ENCODE results near the gene IRF2BPL.

IRF2BPL gene

GRCh38 chr14:77053046-77053841, 24.7 kb upstream of the IRF2BPL start:
- peak; percentile 80 to 85 for DNase-seq

DNA sequence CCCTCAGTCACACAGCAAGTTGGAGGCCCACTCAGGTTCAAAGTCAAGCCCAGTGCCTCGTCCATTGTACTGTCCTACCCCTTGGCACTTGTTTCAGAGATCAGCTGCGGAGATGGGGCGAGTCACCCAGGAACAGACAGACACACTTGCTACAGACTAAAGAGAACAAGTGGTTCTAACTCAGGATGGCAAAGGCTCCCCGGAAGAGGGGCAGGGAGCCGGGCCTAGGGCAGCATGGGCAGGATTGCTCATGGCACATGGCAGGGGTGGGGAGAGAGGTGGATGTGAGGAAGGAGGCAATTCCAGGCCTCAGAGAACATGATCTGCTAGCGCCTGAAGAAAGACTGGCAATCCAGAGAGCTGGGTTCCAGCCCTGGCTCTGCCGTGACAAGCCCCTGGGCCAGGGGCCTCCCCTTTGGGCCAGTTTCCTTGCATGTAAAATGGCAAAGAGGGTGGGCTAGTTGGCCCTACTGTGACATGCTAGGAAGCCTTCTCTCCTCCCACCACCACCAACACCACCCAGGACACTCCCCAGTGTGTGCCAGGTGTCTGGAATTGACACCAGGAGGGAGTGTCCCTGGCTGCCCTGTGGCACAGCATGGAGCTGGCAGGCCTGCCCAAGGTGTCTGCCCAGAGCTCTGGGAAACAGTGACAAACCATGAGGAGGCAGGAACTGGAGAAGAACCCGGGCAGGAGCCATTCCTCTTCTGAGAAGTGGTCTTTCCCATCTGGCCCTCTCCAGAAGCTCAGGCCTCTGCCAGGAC, 24.0 kb upstream of the IRF2BPL start:
- no peak for DNase-seq

DNA sequence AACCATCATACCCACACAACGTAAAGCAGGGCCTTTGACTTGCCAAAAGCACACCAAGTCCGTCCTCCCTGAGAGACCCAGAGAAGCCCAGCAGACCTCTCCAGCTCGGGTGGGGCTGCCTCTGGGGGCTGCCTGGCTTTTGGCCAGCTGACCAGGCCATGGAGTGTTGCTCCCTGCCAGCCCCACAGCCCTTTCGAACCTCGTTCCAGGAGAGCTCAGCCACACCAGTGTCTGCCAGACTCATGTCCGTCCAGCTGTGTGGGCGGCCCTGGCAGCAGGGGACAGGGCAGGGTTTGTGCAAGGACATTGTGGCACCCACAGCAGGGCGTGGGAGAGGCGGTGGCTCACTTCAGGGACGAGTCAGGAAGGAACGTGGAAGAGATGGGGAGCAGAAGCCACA, 22.6 kb upstream of the IRF2BPL start:
- no peak for DNase-seq

DNA sequence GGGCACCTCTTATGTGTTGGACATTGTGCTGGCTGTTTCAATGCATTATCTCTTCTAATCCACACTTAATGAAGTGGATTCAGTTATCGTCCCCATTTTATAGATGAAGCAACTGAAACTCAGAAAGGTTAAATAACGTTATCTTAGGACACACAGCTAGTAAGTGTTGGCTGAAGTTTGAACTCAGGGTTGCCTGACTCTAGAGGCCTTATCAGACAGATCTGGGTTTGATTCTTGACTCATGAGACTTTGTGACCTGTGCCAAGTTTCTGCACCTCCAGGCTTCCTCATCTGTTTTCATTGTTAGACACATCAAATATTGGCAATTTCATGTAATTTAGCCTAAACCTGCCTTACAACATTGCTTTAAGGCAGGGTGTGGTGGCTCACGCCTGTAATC, 18.2 kb upstream of the IRF2BPL start:
- DNase-seq = no peak

- DNase-seq = no peak
Measured at GRCh38 chr14:77045238-77046162, 17.0 kb upstream of the IRF2BPL start.

DNA sequence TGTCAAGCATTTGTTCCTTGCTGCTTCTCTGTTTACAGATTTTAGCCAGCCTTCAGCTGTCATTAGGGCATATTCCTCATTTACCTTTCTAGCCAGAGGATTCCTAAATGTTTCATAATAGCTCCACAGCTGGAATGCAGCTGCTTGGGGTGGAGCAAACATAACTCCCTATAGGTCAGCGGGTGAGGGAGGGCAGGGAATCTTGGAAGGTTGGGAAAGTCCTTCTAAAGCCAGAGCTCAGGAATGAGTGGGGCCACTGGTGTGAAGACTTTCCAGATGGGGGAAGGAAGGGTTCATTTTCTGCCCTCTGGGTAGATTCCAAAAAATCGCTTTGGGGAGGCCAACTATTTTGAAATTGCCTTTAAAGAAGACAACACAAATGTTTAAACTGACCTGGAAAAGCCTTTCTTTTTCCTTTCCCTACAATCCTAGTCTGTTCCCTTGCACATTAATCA, 16.3 kb upstream of the IRF2BPL start:
- no peak for DNase-seq

DNA sequence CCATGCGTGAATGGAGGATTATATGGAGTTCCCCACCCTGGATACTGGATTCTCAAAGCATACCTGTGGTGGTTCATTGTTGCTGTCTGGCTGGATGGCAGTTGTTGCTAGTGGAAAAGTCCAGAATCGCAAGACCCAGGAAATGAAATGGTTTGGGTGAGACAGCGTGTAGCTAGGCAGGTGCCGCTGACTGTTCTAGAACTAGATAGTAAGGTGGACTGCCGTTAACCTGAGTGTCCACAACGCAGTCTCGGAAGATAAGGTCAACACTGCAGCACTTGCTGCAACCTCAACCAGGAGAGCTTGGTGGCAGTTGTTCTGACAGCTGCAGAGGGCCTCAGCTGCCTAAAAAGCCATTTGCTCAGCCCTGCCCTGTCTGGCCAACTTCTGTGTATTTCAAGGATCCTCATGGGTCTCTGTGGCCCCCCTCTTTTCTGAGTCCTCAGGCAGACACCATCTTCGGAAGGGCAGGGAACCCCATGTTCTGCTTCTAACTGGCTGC, 15.5 kb upstream of the IRF2BPL start:
- no peak for DNase-seq

- peak; percentile 59 to 61 for DNase-seq
Measured at GRCh38 chr14:77043177-77043983, 14.9 kb upstream of the IRF2BPL start.

- no peak for DNase-seq
Measured at GRCh38 chr14:77041881-77042545, 13.5 kb upstream of the IRF2BPL start.

- no peak for DNase-seq
Measured at GRCh38 chr14:77040741-77041653, 12.5 kb upstream of the IRF2BPL start.

GRCh38 chr14:77040059-77040740, 11.7 kb upstream of the IRF2BPL start:
- DNase-seq = peak; percentile 94 to 96

GRCh38 chr14:77039285-77040058, 11.0 kb upstream of the IRF2BPL start:
- DNase-seq = no peak

DNA sequence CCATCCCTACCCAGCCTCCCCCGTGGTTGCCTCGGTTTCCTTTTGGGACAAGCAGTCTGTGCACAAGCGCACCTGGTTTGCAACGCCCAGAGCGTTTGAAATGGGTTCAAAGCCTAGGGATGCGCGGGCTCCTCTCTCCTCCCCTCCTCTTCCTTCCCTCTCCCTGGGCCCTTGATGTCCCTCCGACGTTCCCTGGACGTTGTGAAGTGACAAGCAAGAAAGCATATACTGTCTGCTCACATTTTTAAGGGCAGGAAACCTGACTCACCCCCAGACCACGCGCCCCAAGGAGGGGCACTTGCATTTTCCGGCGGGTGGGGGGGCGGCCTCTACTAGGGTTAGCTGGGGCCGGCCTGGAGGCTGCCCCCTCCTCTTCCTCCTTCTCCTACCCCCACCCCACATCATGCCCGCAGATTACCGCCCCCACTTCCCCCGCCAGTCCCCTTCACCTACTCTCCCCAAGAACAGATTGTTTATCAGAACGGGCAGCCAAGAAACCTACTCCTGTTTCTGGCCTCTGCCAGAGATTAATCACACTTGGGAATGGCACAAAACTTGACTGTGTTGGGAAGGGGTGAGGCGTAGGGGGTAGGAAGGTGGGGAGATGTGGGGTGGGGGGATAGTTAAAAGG, 9.5 kb upstream of the IRF2BPL start:
- peak; percentile 61 to 69 for DNase-seq

GRCh38 chr14:77037215-77037937, 8.9 kb upstream of the IRF2BPL start:
- DNase-seq = no peak

- DNase-seq = no peak
Measured at GRCh38 chr14:77036484-77037214, 8.1 kb upstream of the IRF2BPL start.

DNA sequence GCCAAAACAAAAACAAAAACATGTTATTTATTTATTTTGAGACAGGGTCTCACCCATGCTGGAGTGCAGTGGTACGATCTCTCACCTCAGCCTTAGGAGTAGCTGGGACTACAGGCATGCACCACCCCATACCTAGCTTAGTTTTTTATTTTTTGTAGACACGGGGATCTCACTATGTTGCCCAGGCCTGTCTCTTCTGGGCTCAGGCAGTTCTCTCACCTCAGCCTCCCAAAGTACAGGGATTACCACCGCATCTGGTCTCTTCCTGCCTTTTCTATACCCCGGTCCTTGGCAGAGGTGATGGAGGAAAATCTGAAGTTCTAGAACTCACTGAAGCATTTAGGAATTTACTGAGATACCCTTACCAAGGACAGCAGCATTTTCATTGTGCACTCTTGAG, 6.8 kb upstream of the IRF2BPL start:
- no peak for DNase-seq

All from stimulated activated CD4-positive, alpha-beta T cell treated with anti-CD3 and anti-CD28 coated beads, Interleukin-2, amount 100 ng/mL, for 24 hours (primary cell).